IPS-15b (cell line): Measurements from ENCODE around the gene CYP11A1.

Source experiments
- H3K27me3 ChIP-seq: one replicate; pipeline ENCODE4 v1.6.1; 2013; ENCODE audit warnings: low read length; ENCODE audit not compliant: control insufficient read depth, insufficient read depth
- H3K36me3 ChIP-seq: one replicate; pipeline ENCODE4 v1.6.1; 2013; ENCODE audit warnings: low read length; ENCODE audit not compliant: control insufficient read depth, insufficient read depth
- H3K4me1 ChIP-seq: one replicate; pipeline ENCODE4 v1.6.1; 2013; ENCODE audit warnings: mild to moderate bottlenecking, low read length; ENCODE audit not compliant: control insufficient read depth, insufficient read depth
- H3K4me3 ChIP-seq: one replicate; pipeline ENCODE4 v1.5.1; 2013; ENCODE audit warnings: low read depth, low read length
- H3K9ac ChIP-seq: one replicate; pipeline ENCODE4 v1.6.1; 2013; ENCODE audit warnings: low read depth, mild to moderate bottlenecking, low read length
- H3K9me3 ChIP-seq: one replicate; pipeline ENCODE4 v1.6.1; 2013; ENCODE audit warnings: mild to moderate bottlenecking, low read length; ENCODE audit not compliant: control insufficient read depth, insufficient read depth

The CYP11A1 gene

GRCh38 chr15:74408385-74408784 is 40.9 kb upstream of the CYP11A1 start:
- Histone ChIP-seq H3K4me1 (no peaks in the 10 kb centered on the region), H3K9me3 (no peaks in the 10 kb centered on the region), H3K9ac (no peak overlapping the region), H3K4me3 (no peak overlapping the region), H3K36me3 (peaks cover 7% of the 10 kb centered on the region), H3K27me3 (no peaks in the 10 kb centered on the region)

GRCh38 chr15:74406992-74407705 is 39.7 kb upstream of the CYP11A1 start:
- Histone ChIP-seq H3K36me3 (peaks cover 7% of the 10 kb centered on the region), H3K4me1 (no peaks in the 10 kb centered on the region), H3K4me3 (no peak overlapping the region), H3K9ac (no peak overlapping the region), H3K27me3 (no peaks in the 10 kb centered on the region), H3K9me3 (no peaks in the 10 kb centered on the region)

- H3K9ac ChIP-seq = no peak overlapping the region
- H3K36me3 ChIP-seq = peaks cover 7% of the 10 kb centered on the region
- no peaks in the 10 kb centered on the region for H3K4me1 ChIP-seq
- no peak overlapping the region for H3K4me3 ChIP-seq
- no peaks in the 10 kb centered on the region for H3K9me3 ChIP-seq
- no peaks in the 10 kb centered on the region for H3K27me3 ChIP-seq
These were observed 39.1 kb upstream of the CYP11A1 start for GRCh38 chr15:74406517-74406916.

GRCh38 chr15:74405823-74406222 is 38.4 kb upstream of the CYP11A1 start:
- Histone ChIP-seq H3K27me3 (no peaks in the 10 kb centered on the region), H3K4me1 (peaks cover 3% of the 10 kb centered on the region), H3K9me3 (no peaks in the 10 kb centered on the region), H3K36me3 (peaks cover 7% of the 10 kb centered on the region), H3K4me3 (no peak overlapping the region), H3K9ac (no peak overlapping the region)

GRCh38 chr15:74403991-74404563 is 36.6 kb upstream of the CYP11A1 start:
- Histone ChIP-seq H3K4me3 (no peak overlapping the region), H3K36me3 (no peaks in the 10 kb centered on the region), H3K9me3 (no peaks in the 10 kb centered on the region), H3K9ac (no peak overlapping the region), H3K27me3 (no peaks in the 10 kb centered on the region), H3K4me1 (peaks cover 3% of the 10 kb centered on the region)

- Histone ChIP-seq H3K27me3 (no peaks in the 10 kb centered on the region), H3K9ac (no peak overlapping the region), H3K36me3 (no peaks in the 10 kb centered on the region), H3K4me1 (peaks cover 3% of the 10 kb centered on the region), H3K4me3 (no peak overlapping the region), H3K9me3 (no peaks in the 10 kb centered on the region)
These were observed 36.1 kb upstream of the CYP11A1 start for GRCh38 chr15:74403588-74403919.

GRCh38 chr15:74402873-74403587 is 35.6 kb upstream of the CYP11A1 start:
- Histone ChIP-seq H3K9me3 (no peaks in the 10 kb centered on the region), H3K36me3 (no peaks in the 10 kb centered on the region), H3K9ac (no peak overlapping the region), H3K27me3 (no peaks in the 10 kb centered on the region), H3K4me1 (peaks cover 3% of the 10 kb centered on the region), H3K4me3 (no peak overlapping the region)

- Histone ChIP-seq H3K27me3 (no peaks in the 10 kb centered on the region), H3K4me1 (peaks cover 3% of the 10 kb centered on the region), H3K9me3 (no peaks in the 10 kb centered on the region), H3K4me3 (no peak overlapping the region), H3K36me3 (no peaks in the 10 kb centered on the region), H3K9ac (no peak overlapping the region)
These were observed 34.9 kb upstream of the CYP11A1 start for GRCh38 chr15:74402337-74402841.

- Histone ChIP-seq H3K9ac (no peak overlapping the region), H3K36me3 (no peaks in the 10 kb centered on the region), H3K4me1 (peaks cover 5% of the 10 kb centered on the region), H3K4me3 (no peak overlapping the region), H3K27me3 (no peaks in the 10 kb centered on the region), H3K9me3 (no peaks in the 10 kb centered on the region)
These were observed 33.7 kb upstream of the CYP11A1 start for GRCh38 chr15:74400915-74401757.

GRCh38 chr15:74400313-74400860 is 32.9 kb upstream of the CYP11A1 start:
- no peak overlapping the region for H3K9ac ChIP-seq
- peaks cover 5% of the 10 kb centered on the region for H3K4me1 ChIP-seq
- H3K9me3 ChIP-seq = no peaks in the 10 kb centered on the region
- H3K4me3 ChIP-seq = no peak overlapping the region
- H3K36me3 ChIP-seq = no peaks in the 10 kb centered on the region
- no peaks in the 10 kb centered on the region for H3K27me3 ChIP-seq
